Right hindlimb (tissue), 1 donor: ENCODE results near the gene EFTUD2.
"Not testable (repeated sequence)": the region's sequence is repeated elsewhere in the genome, so short reads cannot be mapped to it uniquely, and the experiment has no call there.

Source experiments
- DNase-seq: peaks from one replicate; pipeline ENCODE4 v3.0.0-alpha.2; 2018

The EFTUD2 gene

DNA sequence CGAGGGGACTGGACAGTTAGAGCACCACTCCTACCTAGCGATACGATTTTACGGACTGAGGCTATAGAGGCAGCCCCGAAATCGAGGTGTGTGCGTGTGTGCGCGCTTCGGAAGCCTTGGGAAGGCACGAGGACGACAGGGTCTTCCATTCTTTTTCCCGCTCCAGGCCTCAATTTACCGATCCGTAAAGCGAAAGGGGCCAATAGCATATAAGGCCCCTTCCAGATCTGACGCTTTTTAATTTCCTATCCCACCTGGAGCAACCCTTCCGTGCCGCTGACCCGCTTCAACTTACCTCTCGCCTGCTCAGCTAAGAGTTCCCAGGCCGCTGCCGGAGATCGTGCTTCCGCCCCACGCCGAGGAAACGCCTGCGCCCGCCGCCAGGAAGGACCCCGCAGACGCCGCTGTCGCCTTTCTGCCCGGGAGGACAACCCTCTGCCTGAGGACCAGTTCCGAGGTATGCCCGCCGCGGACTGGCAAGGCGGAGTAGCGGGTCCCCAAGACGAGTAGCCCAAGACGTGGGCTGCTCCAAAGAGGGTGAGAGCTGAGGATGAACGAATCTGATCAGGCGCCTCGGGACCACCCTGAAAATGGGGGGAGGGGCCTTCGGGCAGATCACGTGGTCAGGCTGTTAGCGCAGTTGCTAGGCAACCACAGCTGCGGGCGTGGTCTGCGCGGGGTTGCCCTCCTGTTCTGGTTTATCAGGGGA is at the start of gene EFTUD2:
TSS of gene EFTUD2 (minus strand) at position 372 of the 709 bp plus-strand sequence. CDS start 4,924 bp downstream, outside the sequence.
- peak; percentile 95 for DNase-seq

GRCh38 chr17:44948315-44948795 is 49.1 kb upstream of the EFTUD2 start:
- DNase-seq, result no peak

DNA sequence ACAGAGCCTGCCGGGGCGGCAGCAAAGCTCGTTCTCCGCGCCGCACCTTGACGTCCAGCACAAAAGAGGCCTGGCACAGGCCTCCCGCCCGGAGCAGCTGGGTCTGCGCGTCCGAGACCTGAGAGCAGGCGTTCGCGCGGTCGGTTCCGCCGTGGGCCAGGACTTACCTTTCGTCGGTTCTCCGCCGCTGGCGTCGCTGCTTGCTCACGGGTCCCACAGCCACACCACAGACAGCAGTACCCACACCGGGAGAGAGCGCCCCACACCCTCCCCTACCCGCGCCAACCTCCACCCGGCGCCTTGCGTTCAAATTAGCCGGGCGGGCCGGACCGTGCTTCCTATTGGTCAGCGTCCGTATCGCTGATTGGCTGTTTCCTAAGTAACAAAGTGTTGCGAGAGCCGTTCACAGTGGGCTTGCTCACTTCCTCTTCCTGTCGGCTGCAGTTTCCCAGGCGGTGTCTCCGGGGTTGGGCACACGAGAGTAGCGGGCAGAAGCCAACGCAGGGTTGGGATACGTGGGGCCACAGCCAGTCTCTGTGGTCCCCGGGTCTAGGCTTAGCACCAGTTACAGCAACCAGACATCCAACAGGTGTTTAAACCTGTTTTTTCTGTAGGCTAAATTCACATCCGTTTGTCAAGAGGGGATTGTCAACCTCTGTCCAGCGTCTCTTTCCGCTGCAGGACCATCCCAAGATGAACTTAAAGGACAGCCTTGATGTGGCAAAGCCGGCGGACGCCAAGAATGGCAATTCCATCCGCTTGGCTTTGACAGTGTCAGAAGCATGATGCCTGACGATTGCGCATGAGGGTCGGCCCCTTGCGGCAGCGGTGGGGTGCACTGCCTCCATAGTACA is 48.4 kb upstream of the EFTUD2 start, which contains the start of gene KIF18B:
TSS of gene KIF18B (minus strand) at position 313 of the 854 bp plus-strand sequence. CDS start 11,429 bp downstream, outside the sequence.
- DNase-seq, result peak; percentile 93

DNA sequence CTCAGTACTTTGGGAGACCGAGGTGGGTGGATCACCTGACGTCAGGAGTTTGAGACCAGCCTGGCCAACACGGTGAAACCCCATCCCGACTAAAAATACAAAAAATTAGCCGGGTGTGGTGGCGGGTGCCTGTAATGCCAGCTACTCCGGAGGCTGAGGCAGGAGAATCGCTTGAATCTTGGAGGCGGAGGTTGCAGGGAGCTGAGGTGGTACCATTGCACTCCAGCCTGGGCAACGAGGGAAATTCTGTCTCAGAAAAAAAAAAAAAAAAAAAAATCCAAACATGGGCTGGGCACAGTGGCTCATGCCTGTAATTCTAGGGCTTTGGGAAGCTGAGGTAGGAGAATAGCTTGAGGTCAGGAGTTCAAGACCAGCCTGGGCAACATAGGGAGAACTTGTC is 46.4 kb upstream of the EFTUD2 start:
- not testable (repeated sequence) for DNase-seq

DNA sequence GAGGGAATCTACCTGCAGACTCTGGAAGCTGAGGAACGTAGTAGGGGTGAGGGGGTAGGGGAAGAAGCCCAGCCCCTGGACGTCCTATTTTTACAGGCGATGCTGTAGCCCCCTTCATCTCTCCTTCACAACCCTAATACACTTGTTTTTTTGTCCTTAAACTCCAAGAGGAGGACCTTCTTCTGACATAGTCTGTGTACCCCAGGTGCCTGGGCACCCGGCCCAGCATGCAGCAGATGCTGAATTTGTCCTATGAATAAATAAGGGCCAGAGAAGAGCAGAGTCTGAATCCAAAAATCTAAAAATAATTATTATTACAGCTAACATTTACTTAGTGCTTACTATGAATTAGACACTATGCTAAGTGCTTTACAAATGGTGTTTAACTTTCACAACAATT is 43.2 kb upstream of the EFTUD2 start:
- no peak for DNase-seq

GRCh38 chr17:44941712-44942331 is 42.6 kb upstream of the EFTUD2 start:
- no peak for DNase-seq

DNA sequence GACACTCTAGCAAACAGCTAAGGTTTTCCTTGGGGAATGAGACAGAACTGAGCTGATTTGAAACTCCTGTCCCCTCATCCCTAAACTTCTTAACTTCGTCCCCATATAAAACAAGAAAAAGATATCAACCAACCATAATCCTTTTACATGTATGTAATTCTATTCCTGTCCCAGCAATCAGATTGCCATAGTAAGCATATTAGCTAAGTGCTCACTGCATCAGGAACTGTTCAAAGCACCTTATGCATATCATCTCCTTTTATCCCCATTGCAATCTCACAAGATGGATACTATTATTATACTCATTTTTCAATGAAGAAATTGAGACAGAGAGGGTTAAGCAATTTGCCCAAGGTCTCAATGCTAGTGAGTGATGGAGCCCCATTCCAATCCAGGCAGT is 41.5 kb upstream of the EFTUD2 start:
- no peak for DNase-seq

DNA sequence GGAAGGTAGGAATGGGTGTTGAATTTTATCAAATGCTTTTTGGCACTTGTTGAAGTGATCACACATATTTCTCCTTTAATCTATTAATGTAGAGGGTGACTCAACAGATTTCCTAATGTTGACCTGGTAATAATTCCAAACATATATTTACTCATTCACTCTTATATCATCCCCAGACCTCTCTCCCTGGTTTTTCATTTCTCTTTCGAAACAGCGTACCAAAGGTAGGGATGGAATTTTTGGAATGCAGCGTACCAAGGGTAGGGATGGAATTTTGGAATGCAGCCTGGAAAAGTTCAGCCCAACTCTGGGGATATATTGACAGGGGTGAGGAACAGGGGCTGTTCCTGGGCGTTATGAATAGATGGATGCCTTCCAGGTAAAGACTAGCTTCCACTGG is 41.1 kb upstream of the EFTUD2 start:
- DNase-seq, result no peak

GRCh38 chr17:44935116-44935515 is 35.9 kb upstream of the EFTUD2 start:
- no peak for DNase-seq

DNA sequence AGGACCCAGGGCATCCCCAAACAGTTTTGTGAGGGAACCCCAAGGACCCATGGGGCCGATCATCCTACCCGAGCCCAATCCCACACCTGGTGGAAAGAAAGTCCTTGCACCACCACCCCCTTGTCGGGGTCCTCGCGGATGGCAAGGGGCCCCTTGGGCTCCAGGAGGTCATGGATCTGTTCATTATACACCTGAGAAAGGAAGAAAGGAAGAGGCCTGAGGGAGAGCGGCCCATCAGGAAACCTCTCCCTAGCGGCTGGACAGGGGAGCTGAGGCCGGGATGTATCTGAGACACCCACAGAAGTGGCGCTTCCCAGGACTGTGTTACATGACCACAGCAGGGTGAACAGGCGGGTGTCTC is 35.5 kb upstream of the EFTUD2 start:
- no peak for DNase-seq

DNA sequence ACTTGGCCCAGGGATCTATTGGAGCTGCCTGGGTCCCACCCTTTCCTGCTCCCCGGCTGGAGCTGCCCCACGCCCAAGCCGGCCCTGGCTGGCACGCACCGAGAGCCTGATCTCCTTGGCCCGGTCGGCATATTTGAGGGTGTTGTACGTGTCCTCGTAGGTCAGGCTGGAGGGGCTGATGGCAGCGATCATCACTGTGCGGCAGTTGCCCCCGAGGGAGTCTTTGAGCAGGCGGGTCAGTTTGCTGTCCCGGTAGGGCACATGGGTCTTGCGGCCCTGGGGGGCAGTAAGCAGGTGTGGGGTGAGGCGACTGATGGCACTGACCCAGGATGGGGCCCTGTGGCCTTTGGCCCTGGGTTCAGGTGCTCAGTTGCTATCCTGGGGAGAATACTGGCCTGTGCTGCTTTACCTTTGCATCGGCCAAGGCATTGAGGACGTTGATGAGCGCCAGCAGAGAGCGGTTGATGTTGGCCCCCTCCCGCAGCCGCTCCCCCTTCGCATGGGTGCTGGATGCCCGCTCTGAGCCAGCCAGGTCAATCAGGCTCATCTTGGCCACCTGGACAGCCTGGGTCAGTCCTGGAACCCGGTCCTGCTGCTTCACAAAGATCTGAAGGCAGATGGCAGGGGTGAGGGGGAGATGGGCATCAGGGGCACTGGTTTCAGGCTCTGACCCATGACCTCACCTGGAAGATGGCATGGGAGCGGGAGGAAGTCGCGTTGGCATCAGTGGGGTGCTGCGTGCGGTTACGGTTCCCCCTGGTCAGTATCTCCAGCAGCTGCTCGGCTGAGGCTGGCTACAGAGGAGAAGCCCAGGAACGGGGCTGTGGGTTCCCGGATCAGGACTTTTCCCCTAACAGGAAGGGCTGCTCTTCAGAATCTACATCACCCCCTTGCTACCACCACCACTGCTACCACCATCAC is 34.8 kb upstream of the EFTUD2 start:
- DNase-seq, result no peak

DNA sequence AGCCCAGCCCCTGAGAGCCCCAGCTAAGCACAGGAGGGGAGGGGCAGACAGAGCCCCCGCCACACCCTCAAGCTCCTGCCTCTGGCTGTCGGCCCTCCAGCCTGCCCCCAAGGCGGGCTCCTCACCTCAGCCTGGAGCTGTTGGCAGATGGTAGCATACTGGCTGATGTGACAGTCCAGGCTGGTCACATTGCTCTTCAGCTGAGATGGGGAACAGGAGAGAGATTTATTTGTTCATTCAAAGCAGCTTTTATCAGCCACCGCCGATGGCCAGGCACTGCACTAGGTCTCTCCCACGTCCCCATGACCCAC is 33.5 kb upstream of the EFTUD2 start:
- no peak for DNase-seq

DNA sequence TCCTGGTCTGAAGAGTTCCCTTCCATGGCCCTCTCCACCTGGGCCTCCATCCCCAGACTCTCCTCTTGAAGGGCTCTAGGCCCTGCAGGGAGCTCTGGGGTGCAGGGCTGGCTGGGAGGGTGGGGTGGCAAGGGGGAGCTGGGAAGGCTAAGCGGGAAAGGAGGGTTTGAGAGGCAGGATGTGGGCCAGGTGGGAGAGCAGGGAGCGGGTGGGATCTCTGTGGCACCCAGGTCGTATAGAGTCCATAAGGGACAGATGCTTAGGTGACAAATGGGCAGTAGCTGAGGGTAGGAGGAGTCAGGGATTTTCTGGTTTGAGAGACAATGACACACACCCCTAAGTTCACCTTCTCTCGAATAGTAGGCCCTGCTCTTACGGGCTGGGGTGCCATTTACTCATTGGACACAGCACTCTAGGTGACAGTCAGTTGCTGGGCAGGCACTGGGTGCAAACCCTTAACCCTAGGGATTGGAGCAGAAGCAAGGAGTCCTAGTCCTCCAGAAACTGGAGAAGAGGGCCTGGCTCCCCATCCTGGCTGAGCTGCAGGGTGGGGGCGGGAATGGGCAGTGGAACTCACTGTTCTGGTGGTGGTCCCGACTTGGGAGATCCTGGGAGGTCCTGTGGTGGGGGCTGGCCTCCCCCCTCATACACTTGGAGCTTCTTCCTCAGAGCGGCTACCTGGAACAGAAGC is 33.0 kb upstream of the EFTUD2 start:
- DNase-seq, result peak; percentile 10

DNA sequence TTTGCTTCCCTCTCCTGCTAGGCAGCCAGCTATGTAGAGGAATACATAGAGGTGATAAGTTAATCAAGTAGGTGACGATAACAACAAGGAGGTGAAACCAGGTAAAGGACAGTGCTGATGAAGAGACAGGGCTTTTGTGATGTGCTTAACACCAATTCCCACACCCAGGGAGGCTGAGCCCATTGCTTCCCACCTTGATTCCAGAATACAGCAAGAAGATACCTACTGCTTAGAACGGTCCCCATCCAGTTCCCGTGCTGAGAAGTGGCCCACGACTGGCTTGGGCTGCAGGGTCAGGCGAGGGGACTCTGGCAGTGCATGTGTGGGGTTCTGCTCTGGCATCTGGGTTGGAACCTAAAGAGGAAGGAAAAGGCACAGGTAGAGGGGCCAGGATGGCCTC is 32.1 kb upstream of the EFTUD2 start:
- no peak for DNase-seq

GRCh38 chr17:44930667-44931066 is 31.4 kb upstream of the EFTUD2 start:
- no peak for DNase-seq

- DNase-seq, result peak; percentile 16
Measured at GRCh38 chr17:44928950-44929720, 29.9 kb upstream of the EFTUD2 start.

- peak; percentile 8 for DNase-seq
Measured at GRCh38 chr17:44928136-44928535, 28.9 kb upstream of the EFTUD2 start.

DNA sequence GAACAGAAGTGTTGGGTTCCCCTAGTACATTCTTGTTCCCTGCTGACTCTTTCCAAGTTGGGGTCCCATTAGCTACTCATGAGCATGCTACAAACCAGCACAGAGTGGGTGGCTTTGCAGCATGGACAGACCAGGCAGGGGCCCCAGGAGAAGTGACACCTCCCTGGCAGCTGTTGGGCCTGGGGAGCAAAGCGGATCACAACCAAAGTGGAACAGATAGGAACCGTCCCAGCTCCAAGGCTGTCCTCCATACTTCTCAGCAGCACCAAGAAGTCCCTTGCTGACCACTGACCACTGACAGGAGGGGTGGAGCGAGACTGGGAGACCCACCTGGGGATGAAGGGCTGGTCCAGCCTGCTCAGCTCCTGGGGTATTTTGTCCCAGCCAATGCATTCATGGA is 28.5 kb upstream of the EFTUD2 start:
- DNase-seq, result peak; percentile 15

GRCh38 chr17:44926821-44927525 is 27.7 kb upstream of the EFTUD2 start:
- DNase-seq, result peak; percentile 15
